Panc1 (cell line): Measurements from ENCODE around the gene TIGAR. TPM values are rescaled to one million over a fixed set of nuclear protein-coding genes. Genes with fewer than 3 reads are reported as not detected.
A peak's percentile ranks its signal among the peaks of the same experiment; 100 is the strongest.

Experiments used
- ATAC-seq: fragments of 200-7000 bp; cut with Tn5 transposase; 2 replicates; pipeline ENCODE4 v1.9.1; 2020; ENCODE audit warnings: mild to moderate bottlenecking, moderate library complexity
- BruUV-seq: library from RNA; stranded (reverse); fragments of 400-500 nt; replicated peaks from 2 replicates; lab custom pipeline; 2021; lab: Mats Ljungman, UMichigan
- CTCF ChIA-PET: fragments of 300-600 bp; sonication (Branson Sonifier 250); formaldehyde crosslinking; loops from one replicate; lab custom pipeline; 2022; ENCODE audit warnings: antibody characterized with exemption; lab: Charles Lee
- POLR2A ChIA-PET: fragments of 300-600 bp; sonication (Branson Sonifier 250); formaldehyde crosslinking; loops from one replicate; lab custom pipeline; 2022; ENCODE audit warnings: antibody characterized with exemption; lab: Charles Lee
- DNase-seq: peaks from one replicate; pipeline ENCODE4 v3.0.0-alpha.2; 2010; ENCODE audit warnings: low read depth, low spot score
- H3K27ac ChIP-seq: 2 replicates; pipeline ENCODE4 v1.5.1; 2011; ENCODE audit warnings: mild to moderate bottlenecking, low read length, inconsistent platforms
- H3K27me3 ChIP-seq: fragments of 200-500 bp; sonication (Bioruptor generic); 2 replicates; pipeline ENCODE4 v1.6.0; 2014; ENCODE audit warnings: low read length, inconsistent platforms; ENCODE audit not compliant: control insufficient read depth, insufficient read depth
- H3K36me3 ChIP-seq: fragments of 200-500 bp; sonication (Bioruptor generic); 2 replicates; pipeline ENCODE4 v1.5.1; 2014; ENCODE audit warnings: inconsistent platforms, mild to moderate bottlenecking, low read length, moderate library complexity; ENCODE audit not compliant: control insufficient read depth, insufficient read depth
- H3K4me1 ChIP-seq: 2 replicates; pipeline ENCODE4 v1.5.1; 2011; ENCODE audit warnings: inconsistent platforms, mild to moderate bottlenecking, low read length, moderate library complexity; ENCODE audit not compliant: control insufficient read depth, insufficient read depth
- H3K4me3 ChIP-seq, 2 experiments: 2 replicates each; pipeline ENCODE4 v1.5.1; 2011 to 2012; ENCODE audit warnings: low read depth in 2 of 2, low read length in 2 of 2, mild to moderate bottlenecking in 2 of 2, inconsistent platforms in 1 of 2, moderate library complexity in 1 of 2
- H3K9me3 ChIP-seq: fragments of 200-500 bp; sonication (Bioruptor generic); 2 replicates; pipeline ENCODE4 v1.5.1; 2014; ENCODE audit warnings: low read depth, mild to moderate bottlenecking, inconsistent platforms, low read length, moderate library complexity; ENCODE audit not compliant: control insufficient read depth, insufficient read depth
- CTCF ChIP-seq: fragments of 450-650 bp; IDR thresholded peaks from 2 replicates; pipeline ENCODE4 v1.5.1; 2017; ENCODE audit warnings: mild to moderate bottlenecking
- POLR2AphosphoS5 ChIP-seq: IDR thresholded peaks from 2 replicates; pipeline ENCODE4 v1.6.1; 2012; ENCODE audit warnings: mild to moderate bottlenecking, low read depth, low read length, moderate library complexity
- REST ChIP-seq, 2 experiments: IDR thresholded peaks; 2 replicates each; pipeline ENCODE4 v1.6.1; 2011 to 2012; ENCODE audit warnings: low read depth in 2 of 2, control low read depth in 1 of 2, low read length in 1 of 2, mild to moderate bottlenecking in 1 of 2, moderate library complexity in 1 of 2; ENCODE audit not compliant: insufficient read depth in 1 of 2
- SIN3A ChIP-seq: IDR thresholded peaks from 2 replicates; pipeline ENCODE4 v1.6.1; 2012; ENCODE audit warnings: low read depth, mild to moderate bottlenecking, low read length, moderate library complexity, borderline replicate concordance; ENCODE audit not compliant: insufficient read depth
- TCF7L2 ChIP-seq: IDR thresholded peaks from 2 replicates; pipeline ENCODE4 v1.6.1; 2011; ENCODE audit warnings: mild to moderate bottlenecking, low read depth, low read length, inconsistent platforms
- in situ Hi-C: cut with HindIII; loops from 2 replicates; pipeline ENCODE4 v1.10.0; 2016; ENCODE audit warnings: low sequenced_read_pairs, low pct_unique_long_range_greater_than_20kb
- intact Hi-C: fragments of 100-400 bp; cut with micrococcal nuclease; formaldehyde crosslinking; loops from one replicate; pipeline ENCODE4 v1.10.0; 2022; ENCODE audit not compliant: unreplicated experiment
- total RNA-seq: library from RNA; stranded (reverse); gene quantifications from one replicate; pipeline ENCODE4 v1.2.1, GENCODE V29; 2021; ENCODE audit not compliant: unreplicated experiment

TIGAR gene
- total RNA-seq, 1 experiment from 2014 or later, result 17.4 TPM

- intact Hi-C loops, result no loop called here
- H3K9me3 ChIP-seq, result no peaks in the 10 kb centered on the region
- no peaks in the 10 kb centered on the region for H3K27me3 ChIP-seq
- TF ChIP-seq CTCF (peak; percentile 59), REST (IDR thresholded peaks at IDR 0.05; ENCODE audit: insufficient read depth in 1 of 2, low read depth in 2 of 2, low read length in 1 of 2) (no peak), SIN3A (no peak)
- H3K36me3 ChIP-seq, result no peaks in the 10 kb centered on the region; the same call in 1 of the 2 replicates
- DNase-seq, result peak; percentile 18
- no peak overlapping the region for H3K27ac ChIP-seq
- in situ Hi-C loops, result no loop called here
- ATAC-seq, result no peak
- ChIA-PET CTCF (no interaction called here), POLR2A (no interaction called here)
- no peaks in the 10 kb centered on the region for H3K4me1 ChIP-seq
- no peak overlapping the region for H3K4me3 ChIP-seq
- no TSS peak for BruUV-seq
Observed at GRCh38 chr12:4356041-4356327, 35.0 kb downstream of the TIGAR start.

- DNase-seq (no peak), ATAC-seq (no peak)
- no TSS peak for BruUV-seq
- ChIA-PET CTCF (interaction anchor here (0.5 kb wide), 1 partner anchor 42 kb away, joined by 5 read pairs; no protein-coding TSS in a partner anchor), POLR2A (no interaction called here)
- Histone ChIP-seq H3K27ac (no peak overlapping the region), H3K4me1 (no peaks in the 10 kb centered on the region), H3K36me3 (no peaks in the 10 kb centered on the region), H3K27me3 (no peaks in the 10 kb centered on the region; the same call in 1 of the 2 replicates), H3K4me3 (no peak overlapping the region), H3K9me3 (no peaks in the 10 kb centered on the region)
- intact Hi-C loops, result no loop called here
- TF ChIP-seq TCF7L2, result no peak
- TF ChIP-seq POLR2AphosphoS5, result no peak
- TF ChIP-seq CTCF, result no peak
- TF ChIP-seq REST (IDR thresholded peaks at IDR 0.05; ENCODE audit: insufficient read depth in 1 of 2, low read depth in 2 of 2, low read length in 1 of 2), result no peak
- in situ Hi-C loops, result no loop called here
Observed at GRCh38 chr12:4366090-4366489, 45.1 kb downstream of the TIGAR start.
